Fibroblast of lung (primary cell): ENCODE results near the gene RB1. TPM values are rescaled to one million over a fixed set of nuclear protein-coding genes. Genes with fewer than 3 reads are reported as not detected.

Experiments
- DNase-seq, 2 donors: peaks; one replicate each; pipeline versions ENCODE4 v3.0.0 to v3.0.0-alpha.2; 2010; ENCODE audit warnings: low read depth in 2 of 2
- H2AFZ ChIP-seq: 2 replicates; pipeline ENCODE4 v1.5.1; 2012; ENCODE audit warnings: low read length, control low read depth, inconsistent platforms
- H3K27ac ChIP-seq: 2 replicates; pipeline ENCODE4 v1.5.1; 2011; ENCODE audit warnings: low read length, control low read depth; ENCODE audit not compliant: insufficient read depth
- H3K27me3 ChIP-seq: 2 replicates; pipeline ENCODE4 v1.5.1; 2011; ENCODE audit warnings: mild to moderate bottlenecking, low read length; ENCODE audit not compliant: control insufficient read depth, insufficient read depth
- H3K36me3 ChIP-seq: 2 replicates; pipeline ENCODE4 v1.5.1; 2011; ENCODE audit warnings: low read length; ENCODE audit not compliant: control insufficient read depth, insufficient read depth
- H3K4me1 ChIP-seq: 2 replicates; pipeline ENCODE4 v1.5.1; 2011; ENCODE audit warnings: low read length; ENCODE audit not compliant: control insufficient read depth, insufficient read depth; ENCODE audit errors: extremely low read depth
- H3K4me2 ChIP-seq: 2 replicates; pipeline ENCODE4 v1.5.1; 2011; ENCODE audit warnings: low read length, control low read depth; ENCODE audit not compliant: insufficient read depth; ENCODE audit errors: extremely low read depth
- H3K4me3 ChIP-seq, 4 experiments: fragments of 200-600 bp in 1 of 4; sonication (generic) in 1 of 4; replicated peaks in 1 of 4; 2 replicates each; pipeline ENCODE4 v1.5.1; 2011 to 2016; ENCODE audit warnings: low read length in 4 of 4, low read depth in 3 of 4, mild to moderate bottlenecking in 3 of 4, control low read depth in 2 of 4, inconsistent platforms in 1 of 4, mixed read lengths in 1 of 4; ENCODE audit not compliant: insufficient read depth in 1 of 4; ENCODE audit errors: control extremely low read depth in 1 of 4
- H3K79me2 ChIP-seq: 2 replicates; pipeline ENCODE4 v1.5.1; 2012; ENCODE audit warnings: mild to moderate bottlenecking, low read length, inconsistent platforms; ENCODE audit not compliant: control insufficient read depth, insufficient read depth
- H3K9ac ChIP-seq: 2 replicates; pipeline ENCODE4 v1.5.1; 2011; ENCODE audit warnings: mild to moderate bottlenecking, low read length, control low read depth; ENCODE audit not compliant: insufficient read depth
- H3K9me3 ChIP-seq: 2 replicates; pipeline ENCODE4 v1.5.1; 2012; ENCODE audit warnings: low read depth, low read length; ENCODE audit not compliant: control insufficient read depth, insufficient read depth
- H4K20me1 ChIP-seq: 2 replicates; pipeline ENCODE4 v1.5.1; 2011; ENCODE audit warnings: low read length; ENCODE audit not compliant: control insufficient read depth, insufficient read depth; ENCODE audit errors: extremely low read depth
- CTCF ChIP-seq, 2 donors: IDR thresholded peaks in 1 of 2; conservative IDR thresholded peaks in 1 of 2; 1 replicate in 1 of 2; 2 replicates in 1 of 2; pipeline ENCODE4 v1.5.1; 2011 to 2012; ENCODE audit warnings: low read length in 2 of 2, control low read depth in 1 of 2, inconsistent platforms in 1 of 2, low read depth in 1 of 2, mild to moderate bottlenecking in 1 of 2
- EZH2 ChIP-seq: IDR thresholded peaks from 2 replicates; pipeline ENCODE4 v1.5.1; 2012; ENCODE audit warnings: low read length, control low read depth, mild to moderate bottlenecking; ENCODE audit errors: missing control alignments
- polyA plus RNA-seq, 2 donors: library from polyadenylated mRNA; depleted of rRNA in 1 of 2; stranded (reverse) in 1 of 2; unstranded in 1 of 2; fragments of >200 nt; gene quantifications; 2 replicates each; pipeline ENCODE4 v1.2.1, GENCODE V29; 2011 to 2012; ENCODE audit warnings: missing spikeins in 1 of 2
- total RNA-seq: library from RNA; depleted of rRNA; stranded (reverse); fragments of >200 nt; gene quantifications from 2 replicates; pipeline ENCODE4 v1.2.1, GENCODE V29; 2014

The RB1 gene
- total and polyA plus RNA-seq, 2 donors (not counting 1 experiment from before 2014, with no cell fraction given) = 31.9 to 39.7 TPM

- no peak for TF ChIP-seq CTCF (conservative IDR thresholded peaks at IDR 0.05 in 1 of 2, IDR thresholded peaks at IDR 0.05 in 1 of 2; ENCODE audit: low read depth in 1 of 2, low read length in 2 of 2)
- no peak for TF ChIP-seq EZH2
- no peaks in the 10 kb centered on the region for H3K9me3 ChIP-seq
- H3K79me2 ChIP-seq = no peaks in the 10 kb centered on the region
- H3K9ac ChIP-seq = no peak overlapping the region
- H3K27me3 ChIP-seq = no peaks in the 10 kb centered on the region
- no peak for DNase-seq
- no peak overlapping the region for H2AFZ ChIP-seq
- H3K27ac ChIP-seq = no peak overlapping the region
- no peaks in the 10 kb centered on the region for H3K36me3 ChIP-seq
- H4K20me1 ChIP-seq = no peaks in the 10 kb centered on the region
- no peak overlapping the region for H3K4me2 ChIP-seq
- no peaks in the 10 kb centered on the region for H3K4me1 ChIP-seq
- no peak overlapping the region for H3K4me3 ChIP-seq
These were observed 214.5 kb downstream of the RB1 start for GRCh38 chr13:48518083-48518482.

GRCh38 chr13:48526286-48526685 is 222.7 kb downstream of the RB1 start:
- DNase-seq = no peak
- no peak overlapping the region for H3K4me2 ChIP-seq
- H3K79me2 ChIP-seq = no peaks in the 10 kb centered on the region
- no peak overlapping the region for H3K27ac ChIP-seq
- no peaks in the 10 kb centered on the region for H3K4me1 ChIP-seq
- no peaks in the 10 kb centered on the region for H3K27me3 ChIP-seq
- no peak for TF ChIP-seq CTCF (conservative IDR thresholded peaks at IDR 0.05 in 1 of 2, IDR thresholded peaks at IDR 0.05 in 1 of 2; ENCODE audit: low read depth in 1 of 2, low read length in 2 of 2)
- TF ChIP-seq EZH2 = no peak
- H4K20me1 ChIP-seq = no peaks in the 10 kb centered on the region
- no peak overlapping the region for H2AFZ ChIP-seq
- no peak overlapping the region for H3K9ac ChIP-seq
- H3K36me3 ChIP-seq = no peaks in the 10 kb centered on the region
- H3K4me3 ChIP-seq = no peak overlapping the region
- H3K9me3 ChIP-seq = no peaks in the 10 kb centered on the region

DNA sequence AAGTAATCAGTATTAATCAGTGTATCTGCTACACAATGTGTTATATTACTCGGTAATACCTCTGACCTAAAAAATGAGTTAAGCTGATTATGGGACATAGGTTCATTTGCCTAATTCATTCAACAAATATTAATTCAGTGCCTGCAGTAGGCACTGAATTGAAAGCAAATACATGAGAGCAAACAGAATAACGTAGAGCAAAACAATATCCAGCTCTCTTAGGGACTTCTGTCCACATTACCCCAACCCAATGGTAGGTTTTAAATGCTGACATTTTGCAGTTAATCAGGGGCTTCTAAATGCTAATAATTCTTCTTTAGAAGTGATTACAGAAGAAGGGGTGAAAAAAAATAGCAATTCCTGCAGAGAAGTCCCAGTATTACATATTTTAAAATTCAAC is 224.4 kb downstream of the RB1 start:
- no peaks in the 10 kb centered on the region for H3K36me3 ChIP-seq
- H3K4me3 ChIP-seq = no peak overlapping the region
- no peaks in the 10 kb centered on the region for H3K4me1 ChIP-seq
- H3K27ac ChIP-seq = no peak overlapping the region
- no peak for DNase-seq
- H2AFZ ChIP-seq = no peak overlapping the region
- TF ChIP-seq EZH2 (no peak), CTCF (conservative IDR thresholded peaks at IDR 0.05 in 1 of 2, IDR thresholded peaks at IDR 0.05 in 1 of 2; ENCODE audit: low read depth in 1 of 2, low read length in 2 of 2) (no peak)
- no peaks in the 10 kb centered on the region for H3K79me2 ChIP-seq
- H4K20me1 ChIP-seq = no peaks in the 10 kb centered on the region
- H3K4me2 ChIP-seq = no peak overlapping the region
- no peaks in the 10 kb centered on the region for H3K27me3 ChIP-seq
- no peak overlapping the region for H3K9ac ChIP-seq
- H3K9me3 ChIP-seq = no peaks in the 10 kb centered on the region
